Measurements from ENCODE around the gene PHF5A.

Gene PHF5A

GRCh38 chr22:41411021-41411851 lies 57.3 kb downstream of the PHF5A start:
- DNase-seq = no peak

- DNase-seq = no peak
Observed at GRCh38 chr22:41410311-41410751, 58.2 kb downstream of the PHF5A start.
